ENCODE results near the gene TNC. TPM values are rescaled to one million over a fixed set of nuclear protein-coding genes. Genes with fewer than 3 reads are reported as not detected.

The TNC gene
- polyA plus RNA-seq, 3 donors: 0.02 TPM; not detected in 2

- H3K27me3 ChIP-seq (ENCODE audit: control insufficient read depth in 2 of 2, insufficient read depth in 2 of 2, low read length in 2 of 2): peaks cover 36 to 48% of the 10 kb centered on the region in 2 donors
- Mint-ChIP-seq H3K4me3 (no peak overlapping the region), H3K27me3 (ENCODE audit: low read depth in 3 of 3) (peaks cover 36 to 51% (median 37%) of the 10 kb centered on the region in 3 donors), H3K27ac (no peak overlapping the region), H3K4me1 (peaks cover 1% of the 10 kb centered on the region), H3K9me3 (peaks cover 0 to 7% (median 0%) of the 10 kb centered on the region in 7 donors), H3K36me3 (no peaks in the 10 kb centered on the region)
- no peaks in the 10 kb centered on the region for H3K36me3 ChIP-seq (replicated peaks in 1 of 2; ENCODE audit: control insufficient read depth in 1 of 2, insufficient read depth in 2 of 2, low read length in 2 of 2)
- no peak overlapping the region for H3K9ac ChIP-seq (ENCODE audit: insufficient read depth, low read length, poor library complexity, severe bottlenecking)
- intact Hi-C loops (cut with micrococcal nuclease): no loop called here
- H3K4me3 ChIP-seq (replicated peaks in 1 of 3; ENCODE audit: low read depth in 2 of 3, low read length in 3 of 3): no peak overlapping the region
- no peak overlapping the region for H3K27ac ChIP-seq (ENCODE audit: low read depth in 1 of 2, low read length in 2 of 2)
- DNase-seq: no peak
- no peaks in the 10 kb centered on the region for H3K4me1 ChIP-seq (ENCODE audit: control insufficient read depth in 1 of 2, insufficient read depth in 2 of 2, low read length in 2 of 2)
- no peaks in the 10 kb centered on the region for H3K79me2 ChIP-seq (ENCODE audit: insufficient read depth, low read length)
- no peak overlapping the region for H2AFZ ChIP-seq (ENCODE audit: insufficient read depth, low read depth, low read length, poor library complexity, severe bottlenecking)
- TF ChIP-seq CTCF (IDR thresholded peaks at IDR 0.05): no peak
- no peaks in the 10 kb centered on the region for H4K20me1 ChIP-seq (ENCODE audit: insufficient read depth, low read length)
- H3K4me2 ChIP-seq (replicated peaks; ENCODE audit: extremely low read depth, low read length, poor library complexity, severe bottlenecking): no peak overlapping the region
- peaks cover 0 to 4% of the 10 kb centered on the region in 2 donors for H3K9me3 ChIP-seq (replicated peaks in 1 of 2; ENCODE audit: control insufficient read depth in 1 of 2, insufficient read depth in 1 of 2, low read length in 2 of 2)
- no CpG with 5 or more reads among the region's 2 CpGs for WGBS (ENCODE audit: insufficient coverage)
Observed at GRCh38 chr9:115114546-115114945, 3.4 kb downstream of the TNC start.

GRCh38 chr9:115114084-115114483, 3.9 kb downstream of the TNC start:
- 96% methylated on average over 3 of the region's 4 CpGs for WGBS (ENCODE audit: insufficient coverage)
- Histone ChIP-seq H3K79me2 (ENCODE audit: insufficient read depth, low read length) (no peaks in the 10 kb centered on the region), H3K27ac (ENCODE audit: low read depth in 1 of 2, low read length in 2 of 2) (no peak overlapping the region), H4K20me1 (ENCODE audit: insufficient read depth, low read length) (no peaks in the 10 kb centered on the region), H2AFZ (ENCODE audit: insufficient read depth, low read depth, low read length, poor library complexity, severe bottlenecking) (no peak overlapping the region), H3K27me3 (ENCODE audit: control insufficient read depth in 2 of 2, insufficient read depth in 2 of 2, low read length in 2 of 2) (peaks cover 32 to 43% of the 10 kb centered on the region in 2 donors), H3K4me2 (replicated peaks; ENCODE audit: extremely low read depth, low read length, poor library complexity, severe bottlenecking) (no peak overlapping the region), H3K4me3 (replicated peaks in 1 of 3; ENCODE audit: low read depth in 2 of 3, low read length in 3 of 3) (no peak overlapping the region), H3K9ac (ENCODE audit: insufficient read depth, low read length, poor library complexity, severe bottlenecking) (no peak overlapping the region), H3K36me3 (replicated peaks in 1 of 2; ENCODE audit: control insufficient read depth in 1 of 2, insufficient read depth in 2 of 2, low read length in 2 of 2) (no peaks in the 10 kb centered on the region), H3K4me1 (ENCODE audit: control insufficient read depth in 1 of 2, insufficient read depth in 2 of 2, low read length in 2 of 2) (no peaks in the 10 kb centered on the region), H3K9me3 (replicated peaks in 1 of 2; ENCODE audit: control insufficient read depth in 1 of 2, insufficient read depth in 1 of 2, low read length in 2 of 2) (peaks cover 0 to 4% of the 10 kb centered on the region in 2 donors)
- intact Hi-C loops (cut with micrococcal nuclease): no loop called here
- TF ChIP-seq CTCF (IDR thresholded peaks at IDR 0.05): no peak
- no peak for DNase-seq
- Mint-ChIP-seq H3K4me3 (no peak overlapping the region), H3K27me3 (ENCODE audit: low read depth in 3 of 3) (peaks cover 31 to 47% (median 35%) of the 10 kb centered on the region in 3 donors), H3K36me3 (no peaks in the 10 kb centered on the region), H3K9me3 (peaks cover 0 to 7% (median 0%) of the 10 kb centered on the region in 7 donors), H3K27ac (no peak overlapping the region), H3K4me1 (peaks cover 1% of the 10 kb centered on the region)
